Esophagus muscularis mucosa (tissue), 3 donors: ENCODE measurements around the gene VSX1.

Source experiments
- POLR2A ChIP-seq: fragments of 450-650 bp; IDR thresholded peaks from one replicate; pipeline ENCODE4 v1.6.1; 2017; ENCODE audit warnings: antibody characterized with exemption, moderate library complexity, mild to moderate bottlenecking, low read depth
- TF ChIP-seq, protein P1 (sequence below), 3 experiments: fragments of 200-600 bp in 2 of 3; fragments of 450-650 bp in 1 of 3; sonication (generic) in 2 of 3; IDR thresholded peaks; one replicate each; pipeline ENCODE4 v1.5.1; 2017 to 2019; ENCODE audit warnings: antibody characterized with exemption in 3 of 3, mild to moderate bottlenecking in 2 of 3, moderate library complexity in 1 of 3

DNA sequence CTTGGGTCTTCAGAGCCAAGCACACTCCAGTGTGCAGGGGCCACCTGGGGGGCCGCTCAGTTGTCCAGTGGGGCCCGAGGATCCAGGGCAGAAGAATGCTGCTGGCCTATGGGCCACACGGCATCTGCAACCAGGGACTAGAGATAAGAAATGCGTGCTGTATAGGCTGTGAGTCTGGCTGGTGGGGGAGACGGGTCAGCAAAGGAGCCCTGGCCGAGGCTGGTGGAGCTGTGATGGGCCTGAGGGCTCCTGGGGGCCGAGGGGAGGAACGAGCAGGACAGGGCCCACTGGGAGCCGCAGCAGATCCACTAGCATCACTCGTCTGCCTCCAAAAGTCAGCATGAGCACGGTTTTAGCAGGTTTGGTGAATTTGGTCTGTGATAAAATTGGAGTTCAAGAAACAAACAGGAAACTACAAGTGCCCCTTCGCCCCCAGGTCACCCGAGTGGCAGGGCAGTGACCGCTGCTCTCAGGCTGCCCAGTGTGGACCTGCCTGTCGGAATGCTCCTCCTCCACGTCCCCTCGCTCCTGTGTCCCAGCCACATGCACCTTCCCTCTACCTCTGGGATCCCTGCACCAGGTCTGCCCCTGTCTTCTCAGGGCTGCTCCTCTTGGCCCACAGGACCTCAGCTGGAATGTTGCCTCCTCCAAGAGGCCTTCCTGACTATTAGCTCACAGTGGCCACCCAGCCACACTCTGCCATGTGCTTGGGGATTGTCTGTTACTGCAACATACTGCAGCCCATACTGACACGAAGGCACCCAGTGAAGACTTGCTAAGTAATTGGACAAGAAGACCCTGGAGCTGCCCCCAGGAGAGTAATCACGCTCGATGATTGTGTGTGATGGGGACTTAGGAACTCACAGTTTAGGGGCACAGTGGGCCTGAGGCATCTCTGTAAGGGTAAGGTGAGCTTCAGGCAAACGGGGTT, 34.9 kb downstream of the VSX1 start:
- TF ChIP-seq, protein P1, sequence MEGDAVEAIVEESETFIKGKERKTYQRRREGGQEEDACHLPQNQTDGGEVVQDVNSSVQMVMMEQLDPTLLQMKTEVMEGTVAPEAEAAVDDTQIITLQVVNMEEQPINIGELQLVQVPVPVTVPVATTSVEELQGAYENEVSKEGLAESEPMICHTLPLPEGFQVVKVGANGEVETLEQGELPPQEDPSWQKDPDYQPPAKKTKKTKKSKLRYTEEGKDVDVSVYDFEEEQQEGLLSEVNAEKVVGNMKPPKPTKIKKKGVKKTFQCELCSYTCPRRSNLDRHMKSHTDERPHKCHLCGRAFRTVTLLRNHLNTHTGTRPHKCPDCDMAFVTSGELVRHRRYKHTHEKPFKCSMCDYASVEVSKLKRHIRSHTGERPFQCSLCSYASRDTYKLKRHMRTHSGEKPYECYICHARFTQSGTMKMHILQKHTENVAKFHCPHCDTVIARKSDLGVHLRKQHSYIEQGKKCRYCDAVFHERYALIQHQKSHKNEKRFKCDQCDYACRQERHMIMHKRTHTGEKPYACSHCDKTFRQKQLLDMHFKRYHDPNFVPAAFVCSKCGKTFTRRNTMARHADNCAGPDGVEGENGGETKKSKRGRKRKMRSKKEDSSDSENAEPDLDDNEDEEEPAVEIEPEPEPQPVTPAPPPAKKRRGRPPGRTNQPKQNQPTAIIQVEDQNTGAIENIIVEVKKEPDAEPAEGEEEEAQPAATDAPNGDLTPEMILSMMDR (IDR thresholded peaks at IDR 0.05): no peak
- TF ChIP-seq POLR2A: no peak
